HG03196 (cell line): ENCODE results near the gene TEAD3.

Source experiments
- ATAC-seq: cut with Tn5 transposase; IDR thresholded peaks from one replicate; pipeline ENCODE4 v1.9.1; 2021; ENCODE audit not compliant: unreplicated experiment

Gene TEAD3

DNA sequence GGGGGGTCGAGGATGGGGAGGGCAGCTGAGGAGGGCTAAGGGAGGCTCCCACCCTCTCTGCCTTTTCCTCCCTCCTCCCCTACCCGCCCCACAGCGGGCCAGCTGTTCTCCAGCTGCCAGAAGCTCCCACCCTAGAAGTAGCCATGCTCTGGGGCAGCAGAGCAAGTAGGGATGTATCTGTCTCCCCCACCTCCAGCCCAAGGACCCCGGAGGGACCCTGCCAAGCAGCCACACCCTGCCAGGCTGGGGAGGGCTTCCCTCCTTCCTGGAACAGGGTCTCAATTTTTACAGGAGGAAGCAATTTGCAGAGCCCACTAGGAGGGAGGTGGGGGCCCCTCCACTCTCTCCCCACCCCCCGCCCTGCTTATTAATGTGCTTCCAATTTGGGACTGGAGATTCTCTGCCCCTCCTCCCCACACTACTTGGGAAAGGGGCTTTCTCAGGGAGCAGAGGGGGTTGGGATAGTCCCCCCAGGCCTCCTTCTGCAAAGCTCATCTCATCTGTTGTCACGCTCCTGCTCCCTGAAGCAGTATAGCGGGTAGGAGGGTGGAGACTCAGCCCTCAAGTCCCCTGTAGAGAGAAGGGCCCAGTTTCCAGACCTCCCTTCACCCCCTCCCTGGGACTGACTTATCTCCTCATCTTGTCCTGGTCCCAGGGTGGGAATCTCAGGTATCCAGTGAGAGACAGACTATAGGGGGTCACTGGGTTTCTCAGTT, 4.5 kb downstream of the TEAD3 start:
- ATAC-seq: no peak

DNA sequence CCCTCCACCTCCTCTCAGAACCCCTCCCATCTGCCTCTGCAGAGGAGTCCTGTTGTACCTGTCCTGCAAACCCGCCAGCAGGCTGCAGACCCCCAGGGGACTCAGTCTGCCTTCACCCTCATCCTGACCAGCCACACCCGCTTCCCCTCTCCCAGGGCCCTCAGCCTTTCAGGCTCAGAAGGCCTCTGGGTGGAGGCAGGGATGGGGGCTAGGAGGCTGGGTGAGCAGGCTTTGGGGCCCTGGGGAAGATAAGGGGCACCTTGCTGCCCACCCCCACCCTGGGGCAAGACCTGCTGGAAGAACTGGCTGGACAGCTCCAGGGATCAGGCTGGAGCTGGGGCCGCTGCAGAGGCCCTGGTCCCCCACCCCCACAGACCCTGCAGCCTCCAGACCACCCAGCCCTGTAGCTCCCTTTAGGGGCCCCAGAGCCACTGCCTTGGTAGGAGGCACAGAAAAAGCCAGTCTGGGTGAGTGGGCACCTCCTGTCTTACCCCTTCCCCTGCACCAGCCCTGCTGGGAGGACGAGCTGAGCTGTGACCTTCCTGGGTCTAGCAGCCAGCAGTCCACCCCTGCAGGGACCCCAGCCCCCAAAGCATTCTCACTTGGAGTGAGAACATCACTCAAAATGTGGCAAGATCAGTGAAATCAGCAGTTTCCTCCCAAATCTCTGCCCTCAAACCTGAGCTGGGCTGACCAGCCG, 5.2 kb downstream of the TEAD3 start:
- ATAC-seq: no peak

DNA sequence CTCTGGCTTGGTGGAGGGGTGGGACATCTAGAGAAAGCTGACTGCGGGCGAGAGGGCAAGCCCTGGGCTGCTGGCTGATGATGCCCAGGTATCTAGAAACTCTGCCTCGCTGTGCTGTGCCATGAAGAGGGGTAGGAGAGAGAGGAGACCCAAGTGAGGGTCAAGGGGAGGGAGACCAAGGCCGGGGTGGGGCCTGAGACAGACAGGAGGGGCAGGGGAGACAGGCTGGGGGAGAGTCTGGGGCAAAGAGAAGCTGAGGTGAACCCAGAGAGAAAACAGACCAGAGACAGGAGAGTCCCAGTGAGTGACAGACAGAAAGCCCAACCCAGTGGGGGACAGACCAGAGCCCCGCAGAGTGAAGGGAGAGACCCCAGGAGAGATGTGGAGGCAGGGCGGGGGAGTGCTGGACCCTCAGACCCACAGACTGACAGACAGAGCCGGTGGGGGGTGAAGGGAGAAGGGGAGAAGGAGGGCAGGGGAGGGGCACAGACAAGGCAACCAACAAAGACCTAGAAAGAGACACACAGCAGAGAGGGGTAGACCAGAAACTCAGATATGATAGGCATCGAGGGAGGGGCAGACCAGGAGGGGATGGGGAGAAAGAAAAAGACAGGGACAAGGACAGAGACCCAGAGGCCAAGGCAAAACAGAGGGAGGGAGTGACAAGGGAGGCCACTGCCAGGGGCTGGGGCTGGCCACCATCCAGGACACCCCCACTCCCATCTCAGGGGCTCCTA, 5.9 kb downstream of the TEAD3 start:
- no peak for ATAC-seq

DNA sequence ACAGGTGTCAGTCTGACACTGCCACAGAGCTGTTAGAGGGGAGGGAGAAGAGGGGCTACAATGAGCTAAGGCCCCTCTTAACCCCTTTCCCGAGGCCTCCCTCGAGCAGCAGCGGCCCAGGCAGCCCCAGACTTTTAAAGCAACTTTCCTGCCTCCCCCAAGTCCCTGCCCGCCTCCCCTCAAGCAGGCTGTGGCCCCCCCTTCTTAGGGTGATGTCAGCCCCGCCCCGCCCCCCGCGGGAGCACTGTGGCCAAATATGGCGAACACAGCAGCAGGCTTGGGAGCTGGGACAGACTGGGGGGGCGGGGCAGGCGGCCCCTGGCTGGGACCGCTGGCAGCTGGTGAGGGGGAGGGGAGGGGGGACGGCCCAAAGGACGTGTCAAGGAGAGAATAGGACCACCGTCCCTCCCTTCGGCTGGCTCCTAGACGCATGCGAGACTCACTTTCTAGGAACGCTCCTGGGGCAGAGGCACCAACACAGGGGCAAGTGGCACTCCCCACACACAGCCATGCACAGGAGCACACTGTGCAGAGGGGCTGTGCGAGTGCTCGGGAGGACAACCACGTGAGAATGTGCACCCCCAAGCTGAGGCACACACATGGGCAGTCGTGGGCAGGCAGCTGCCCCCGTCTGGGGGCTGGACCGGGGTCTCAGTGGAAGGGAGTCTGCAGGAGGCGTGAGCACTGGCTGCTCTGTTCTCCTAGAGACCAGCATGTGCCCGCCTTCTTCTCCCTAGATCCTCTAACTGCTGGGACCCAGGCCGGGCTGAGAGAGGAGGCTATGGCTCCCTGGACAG, 6.7 kb downstream of the TEAD3 start:
- no peak for ATAC-seq

DNA sequence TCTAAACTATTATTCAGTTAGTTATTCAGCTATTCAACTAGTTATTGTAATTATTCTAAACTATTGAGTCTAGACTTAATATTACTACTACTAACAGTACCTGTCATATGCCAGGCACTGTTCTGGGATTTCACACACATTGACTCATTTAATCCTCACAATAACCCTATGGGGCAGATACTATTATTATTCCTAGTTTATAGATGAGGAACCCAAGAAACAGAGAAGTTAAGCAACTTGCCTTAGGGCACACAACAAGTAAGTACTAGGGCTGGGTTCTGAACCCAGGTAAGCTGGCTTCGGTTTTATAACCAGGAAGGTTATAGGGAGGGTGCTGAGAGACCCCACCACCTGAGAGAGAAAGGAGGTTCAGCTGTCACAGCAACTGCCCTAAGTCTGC, 7.8 kb downstream of the TEAD3 start:
- ATAC-seq: no peak

DNA sequence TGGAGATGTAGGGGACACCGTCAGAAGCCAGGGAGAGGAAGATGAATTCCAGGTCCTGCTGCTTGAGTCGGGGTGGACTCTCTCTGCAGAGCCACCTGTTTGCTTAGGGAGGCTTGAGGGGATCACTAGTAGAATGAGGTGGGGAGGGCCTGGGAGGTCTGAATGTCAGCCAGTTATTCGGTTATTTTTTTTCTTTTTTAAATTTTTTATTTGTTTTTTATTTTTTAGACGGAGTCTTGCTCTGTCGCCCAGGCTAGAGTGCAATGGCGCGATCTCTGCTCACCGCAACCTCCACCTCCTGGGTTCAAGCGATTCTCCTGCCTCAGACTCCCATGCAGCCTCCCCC, 8.4 kb downstream of the TEAD3 start:
- ATAC-seq: no peak

DNA sequence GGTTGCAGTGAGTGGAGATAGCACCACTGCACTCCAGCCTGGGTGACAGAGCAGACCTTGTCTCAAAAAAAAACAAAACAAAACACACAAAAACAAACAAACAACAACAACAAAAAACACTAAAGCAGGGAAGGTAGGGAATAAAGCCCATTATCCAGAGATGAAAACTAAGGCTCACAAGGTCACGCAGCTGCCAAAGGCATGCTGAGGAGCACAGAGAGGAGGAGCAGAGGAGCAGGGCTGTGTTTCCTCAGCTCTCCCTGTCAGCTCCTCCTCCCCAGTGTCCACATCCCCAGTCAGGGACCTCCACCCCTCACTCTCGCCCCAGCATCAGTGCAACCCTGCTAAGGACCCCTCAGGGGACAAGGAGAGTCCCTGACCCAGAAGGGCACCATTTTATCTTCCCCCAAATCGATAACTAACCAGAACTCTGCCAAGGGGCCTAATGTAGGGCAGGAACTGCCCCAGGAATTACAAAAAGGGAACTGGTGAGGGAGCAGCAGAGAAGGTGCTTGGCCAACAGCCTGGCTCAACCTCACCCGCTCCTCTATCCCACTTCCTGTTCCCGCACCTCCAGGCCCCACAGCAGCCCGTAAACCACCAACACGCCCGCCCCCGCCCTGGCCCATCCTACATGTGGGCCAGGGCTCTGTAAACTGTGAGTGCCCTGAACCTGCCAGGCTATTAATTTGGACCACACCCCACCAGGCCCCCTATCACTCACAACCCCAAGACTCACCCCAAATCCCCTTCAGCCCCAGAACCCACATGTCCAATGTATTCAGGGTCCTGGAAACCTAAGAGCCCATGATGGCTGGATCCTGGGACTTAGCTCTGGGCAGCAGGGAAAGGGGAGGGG, 9.0 kb downstream of the TEAD3 start:
- no peak for ATAC-seq

DNA sequence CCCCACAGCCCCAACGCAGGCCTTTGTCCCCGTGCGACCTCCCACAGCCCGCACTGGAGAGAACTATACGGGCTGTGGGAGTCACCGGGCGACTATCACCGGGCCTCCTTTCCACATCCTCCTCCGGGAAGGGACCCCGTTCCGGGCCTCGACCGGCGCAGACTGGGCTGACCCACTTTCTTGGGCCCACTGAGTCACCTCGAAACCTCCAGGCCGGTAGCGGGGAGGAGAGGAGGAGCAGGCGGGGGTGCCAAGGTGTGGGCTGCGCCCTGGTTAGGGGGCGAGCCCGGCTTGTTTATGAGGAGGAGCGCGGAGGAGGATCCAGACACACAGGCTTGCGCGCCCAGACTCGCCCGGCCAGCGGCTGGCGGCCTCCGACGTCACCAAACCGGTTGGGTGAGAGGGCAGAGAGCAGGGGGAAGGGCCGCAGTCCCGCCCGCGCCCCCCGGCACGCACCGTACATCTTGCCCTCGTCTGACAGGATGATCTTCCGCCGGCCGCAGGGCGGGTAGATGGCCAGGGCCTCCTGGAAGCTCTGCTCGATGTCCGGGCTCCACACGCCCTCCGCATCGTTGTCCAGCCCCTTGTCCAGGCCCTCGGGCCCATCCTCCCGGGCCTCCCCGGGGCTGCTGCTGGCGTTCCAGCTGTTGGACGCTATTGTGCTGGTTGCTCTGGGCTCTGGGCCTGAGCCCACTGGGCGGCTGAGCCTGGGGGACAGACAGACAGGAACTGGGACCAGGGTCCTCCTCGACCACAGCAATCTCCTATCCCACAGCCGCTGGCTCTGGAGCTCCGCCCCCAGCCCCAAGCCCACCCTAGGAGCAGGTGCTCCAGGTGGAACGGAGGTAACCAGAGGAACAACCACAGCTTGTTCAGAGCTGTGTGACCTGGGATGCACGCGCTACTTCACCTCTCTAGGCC, 10.6 kb downstream of the TEAD3 start:
- ATAC-seq: no peak

DNA sequence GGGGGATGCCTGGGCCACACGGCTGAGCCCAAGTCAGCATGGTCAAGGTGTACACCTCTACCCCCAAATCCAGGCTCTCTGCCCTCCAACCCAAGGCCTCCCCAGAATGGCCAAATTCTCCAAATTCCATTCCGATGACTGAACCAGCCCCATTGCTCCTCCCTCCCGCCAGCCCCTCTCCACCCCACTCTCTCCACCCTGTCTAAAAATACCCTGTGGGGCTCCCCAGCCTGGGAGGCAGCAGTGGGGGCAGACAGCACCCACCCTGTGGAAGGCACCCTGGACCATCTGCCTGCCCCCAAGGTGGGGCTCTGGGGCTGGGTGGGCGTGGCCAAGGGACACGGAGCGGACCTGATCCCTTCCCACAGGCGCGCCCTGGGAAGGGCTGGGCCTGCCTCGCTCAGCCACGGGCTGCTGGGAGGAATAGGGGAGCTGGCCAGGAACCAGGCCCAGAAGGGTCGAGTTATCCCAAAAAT, 11.4 kb downstream of the TEAD3 start:
- ATAC-seq: no peak

DNA sequence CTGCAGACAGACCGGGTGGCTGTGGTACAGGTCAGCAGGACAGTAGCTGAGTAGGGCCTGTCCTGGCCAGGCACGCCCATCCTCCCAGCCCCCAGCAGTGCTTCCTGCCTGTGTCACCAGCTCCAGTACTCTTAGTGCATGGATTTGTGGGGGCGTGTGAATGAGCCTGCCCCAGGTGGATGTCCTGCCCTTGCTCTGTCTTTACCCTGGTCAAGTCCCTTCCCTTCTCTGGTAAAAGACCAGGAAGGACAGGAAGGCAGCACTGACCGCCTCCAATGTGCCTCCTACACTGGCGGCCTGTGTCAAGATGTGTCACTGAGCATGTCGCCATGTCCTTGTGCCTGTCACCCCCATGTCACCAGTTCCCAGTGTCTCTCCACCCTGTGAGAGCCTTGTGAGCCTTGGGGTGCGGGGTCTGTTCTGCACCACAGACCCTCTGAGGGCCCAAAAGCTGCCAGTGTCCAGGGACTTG, 11.9 kb downstream of the TEAD3 start:
- ATAC-seq: no peak

DNA sequence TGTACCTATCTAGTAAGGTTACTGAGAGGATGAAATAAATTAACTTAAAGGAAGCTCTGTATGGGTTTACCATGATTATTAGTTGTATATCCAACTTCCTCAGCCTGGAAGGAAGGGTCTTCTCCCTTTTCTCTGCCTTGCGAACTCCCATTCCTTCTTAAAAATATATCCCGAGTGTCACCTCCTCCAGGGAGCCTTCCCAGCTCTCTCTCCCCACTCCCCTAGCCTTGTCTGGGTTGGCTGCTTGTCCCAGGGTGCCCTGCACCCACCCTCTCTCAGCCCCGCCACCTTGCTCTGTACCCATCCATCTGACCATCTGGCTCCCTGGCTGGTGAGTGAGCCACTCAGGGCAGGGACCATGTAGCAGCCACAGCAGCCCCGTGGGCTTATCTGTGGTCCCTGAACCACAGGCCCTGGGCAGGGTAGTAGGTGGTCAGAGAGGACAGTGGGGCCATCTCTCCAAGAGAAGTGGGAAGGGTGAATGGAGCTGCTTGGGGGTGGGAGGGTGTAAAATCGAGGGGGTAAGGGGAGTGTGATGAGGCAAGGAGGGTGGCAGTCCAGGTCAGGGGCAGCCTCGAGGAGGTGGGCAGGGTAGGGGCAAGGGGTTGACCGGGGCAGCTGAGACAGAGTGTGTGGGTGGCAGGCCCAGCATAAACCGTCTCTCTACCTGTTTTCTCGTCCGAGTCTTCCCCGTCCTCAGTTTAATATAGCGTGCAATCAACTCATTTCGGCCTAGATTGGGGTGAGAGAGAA, 12.8 kb downstream of the TEAD3 start:
- no peak for ATAC-seq

DNA sequence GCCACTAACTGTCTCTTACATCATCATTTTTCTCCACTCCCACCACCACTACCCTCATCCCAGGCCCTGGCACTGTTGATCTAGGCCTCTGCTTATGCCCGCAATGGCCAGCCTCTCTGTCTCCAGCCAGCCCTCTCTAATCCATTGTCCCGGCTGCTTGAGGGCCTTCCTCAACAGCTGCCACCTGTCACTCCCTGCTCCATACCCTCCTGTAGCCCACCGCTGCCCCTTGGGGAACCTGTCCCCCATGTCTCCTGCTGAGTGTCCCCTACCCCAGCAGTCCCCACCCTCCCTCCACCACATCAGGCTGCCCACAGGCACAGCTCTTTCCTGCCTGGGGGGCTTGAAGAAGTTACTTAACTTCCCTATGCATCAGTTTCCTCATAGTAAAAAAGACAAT, 13.4 kb downstream of the TEAD3 start:
- no peak for ATAC-seq

DNA sequence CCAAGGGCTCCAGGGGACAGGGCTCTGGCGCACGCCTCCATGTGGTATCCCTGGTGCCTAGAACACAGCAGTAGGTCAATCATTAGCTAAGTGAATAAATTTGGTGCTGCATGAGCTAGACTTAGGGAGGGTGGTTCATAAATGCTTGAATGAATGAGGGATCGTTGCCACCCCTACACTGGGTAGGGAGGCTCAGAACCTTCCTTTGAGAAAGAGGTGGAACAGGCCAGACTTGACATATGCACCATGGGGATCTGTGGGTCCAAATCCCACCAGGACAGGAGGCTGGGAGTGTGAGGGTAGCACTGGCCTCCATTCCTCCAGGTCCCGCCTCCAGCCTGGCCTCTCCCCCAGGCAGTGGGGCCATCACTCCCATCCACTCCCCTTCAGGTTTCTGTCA, 13.8 kb downstream of the TEAD3 start:
- ATAC-seq: no peak

DNA sequence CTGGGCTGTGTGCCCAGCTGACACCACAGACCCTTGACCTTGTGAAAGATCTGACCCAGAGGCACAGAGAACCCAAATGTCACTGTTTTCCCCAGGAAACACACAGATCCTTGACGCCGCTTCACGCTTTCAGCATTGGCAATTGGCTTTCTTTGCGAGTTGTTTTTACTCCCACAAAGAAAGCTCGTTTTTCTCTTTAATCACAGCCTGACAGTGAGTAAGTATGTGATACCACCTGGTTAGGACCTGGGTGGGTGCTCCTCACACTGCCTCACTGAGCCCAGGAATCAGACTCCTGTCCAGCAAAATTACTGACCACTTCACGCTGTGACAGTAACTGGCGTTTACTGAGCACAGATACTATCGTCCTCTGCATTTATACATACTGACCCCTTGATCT, 15.7 kb downstream of the TEAD3 start:
- no peak for ATAC-seq

DNA sequence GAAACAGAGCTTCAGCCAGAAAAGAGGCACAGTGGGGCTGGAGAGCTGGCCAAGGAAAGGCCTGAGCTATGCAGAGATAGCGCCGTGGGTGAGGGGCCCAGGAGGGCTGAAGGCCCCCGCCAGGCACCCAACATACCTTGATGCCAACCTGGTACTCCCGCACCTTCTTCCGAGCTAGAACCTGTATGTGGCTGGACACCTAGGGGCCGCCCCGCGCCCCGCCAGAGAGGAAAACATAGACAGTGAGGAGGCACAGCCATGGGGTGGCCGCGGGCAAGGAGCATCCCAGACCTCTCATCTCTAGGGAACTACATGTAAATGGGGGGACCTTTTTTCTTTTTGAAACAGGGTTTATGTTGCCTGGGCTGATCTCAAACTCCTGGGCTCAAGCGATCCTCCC, 16.7 kb downstream of the TEAD3 start:
- ATAC-seq: no peak

DNA sequence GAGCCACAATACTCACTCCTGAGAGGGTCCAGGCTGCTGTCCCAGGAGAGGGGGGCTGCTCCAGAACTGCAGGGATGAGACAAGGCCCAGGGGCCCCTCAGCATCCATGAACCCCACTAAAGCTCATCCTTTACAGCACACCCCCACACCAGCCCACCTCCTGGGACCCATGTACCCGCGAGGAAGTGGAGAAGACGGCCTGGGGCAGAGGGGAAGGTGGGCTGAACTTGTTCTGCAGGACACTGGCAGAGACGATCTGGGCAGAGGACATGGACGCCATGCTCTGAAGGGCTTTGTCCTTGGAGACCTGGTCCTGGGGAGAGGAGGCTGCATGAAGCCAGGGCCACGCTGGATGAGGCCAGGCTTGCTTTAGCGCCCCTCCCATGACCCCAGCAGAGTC, 18.6 kb downstream of the TEAD3 start:
- no peak for ATAC-seq

DNA sequence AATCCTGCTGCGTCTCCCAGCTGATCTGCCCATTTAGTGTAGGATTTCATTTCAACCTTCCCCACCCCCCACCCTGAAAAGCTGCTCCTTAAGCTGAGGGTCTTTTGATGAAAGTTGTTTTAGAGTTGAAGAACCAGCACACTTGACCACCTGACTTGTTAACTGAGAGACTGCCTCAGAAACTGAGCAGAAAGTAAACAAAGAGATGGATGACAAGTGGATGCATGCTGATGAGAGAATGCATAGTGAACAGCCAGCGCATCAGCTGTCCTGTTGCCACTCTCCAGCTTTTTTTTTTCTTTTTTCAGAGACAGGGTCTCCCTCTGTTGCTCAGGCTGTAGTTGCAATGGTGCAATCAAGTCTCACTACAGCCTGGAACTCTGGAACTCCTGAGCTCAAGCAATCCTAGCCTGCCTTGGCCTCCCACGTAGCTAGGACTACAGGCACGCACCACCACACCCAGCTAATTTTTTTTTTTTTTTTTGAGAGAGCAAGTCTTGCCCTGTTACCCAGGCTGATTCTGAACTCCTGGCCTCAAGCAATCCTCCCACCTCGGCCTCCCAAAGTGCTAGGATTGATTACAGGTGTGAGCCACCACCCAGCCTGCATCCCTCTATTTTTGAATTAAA, 19.2 kb downstream of the TEAD3 start:
- no peak for ATAC-seq

DNA sequence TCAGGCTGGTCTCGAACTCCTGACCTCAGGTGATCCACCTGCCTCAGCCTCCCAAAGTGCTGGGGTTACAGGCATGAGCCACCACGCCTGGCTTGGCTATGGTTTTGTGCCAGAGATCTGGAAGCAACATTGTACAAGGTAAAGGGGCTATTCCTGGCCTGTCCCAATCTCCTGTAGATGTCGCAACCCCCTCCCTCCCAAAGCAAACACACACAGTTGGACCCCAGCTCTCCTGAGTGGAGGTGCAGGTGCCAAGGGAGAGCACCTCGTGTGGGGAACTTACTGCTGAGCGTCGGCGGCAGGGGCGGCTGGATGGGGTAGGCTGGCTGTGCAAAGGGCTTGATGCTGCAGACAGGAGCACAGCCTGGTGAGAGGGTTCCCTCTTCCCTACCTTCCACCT, 19.9 kb downstream of the TEAD3 start:
- no peak for ATAC-seq
